Epithelial cell of prostate (primary cell): Measurements from ENCODE around the gene DPP10.

Experiments
- DNase-seq: peaks from one replicate; pipeline ENCODE4 v3.0.0-alpha.2; 2011; ENCODE audit warnings: low read depth, low spot score
- H3K27ac ChIP-seq: fragments of 450-650 bp; 2 replicates; pipeline ENCODE4 v1.5.1; 2017; ENCODE audit warnings: mild to moderate bottlenecking

DPP10 gene

DNA sequence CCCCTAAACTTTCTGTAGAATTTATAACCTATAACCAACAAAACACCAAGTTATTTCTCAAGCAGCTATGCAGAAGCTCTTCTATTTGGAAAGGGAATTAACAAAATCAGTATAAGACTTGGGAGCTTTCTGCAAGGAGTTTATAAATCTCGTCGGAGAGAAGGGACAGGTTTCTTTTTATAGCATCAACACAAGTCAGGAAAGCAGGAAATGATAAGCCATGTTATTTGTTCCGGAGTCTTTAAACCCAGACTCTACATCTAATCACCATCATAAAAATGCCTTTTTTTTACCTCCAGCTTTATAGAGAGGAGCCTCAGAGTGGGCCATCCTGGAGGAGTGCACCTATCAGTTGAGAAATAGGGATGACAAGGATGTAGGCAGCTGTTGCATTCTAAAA is 137.1 kb downstream of the DPP10 start:
- no peak for DNase-seq

DNA sequence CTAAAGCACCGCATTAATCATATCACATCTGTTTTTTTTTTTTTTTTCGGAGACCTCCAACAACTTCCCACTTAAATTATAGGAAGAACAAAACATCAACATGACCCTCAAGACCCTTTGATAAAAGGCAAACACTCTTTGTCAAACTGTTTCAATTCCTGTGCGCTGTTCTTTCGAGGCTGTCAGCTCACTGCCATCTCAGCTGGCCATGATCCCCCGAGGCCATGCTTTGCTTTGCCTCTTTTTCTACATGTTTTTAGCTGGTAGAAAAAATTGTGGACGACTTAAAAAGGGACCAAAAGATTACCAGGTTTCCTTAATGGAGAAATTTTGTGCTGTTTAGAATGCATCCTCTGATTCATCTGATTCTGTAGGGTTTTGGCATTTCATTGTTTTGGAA is 138.2 kb downstream of the DPP10 start:
- H3K27ac ChIP-seq: no peak overlapping the region
- DNase-seq: no peak

More for the DNA sequence above, 137.1 kb downstream of the DPP10 start:
- no peak overlapping the region for H3K27ac ChIP-seq

DNA sequence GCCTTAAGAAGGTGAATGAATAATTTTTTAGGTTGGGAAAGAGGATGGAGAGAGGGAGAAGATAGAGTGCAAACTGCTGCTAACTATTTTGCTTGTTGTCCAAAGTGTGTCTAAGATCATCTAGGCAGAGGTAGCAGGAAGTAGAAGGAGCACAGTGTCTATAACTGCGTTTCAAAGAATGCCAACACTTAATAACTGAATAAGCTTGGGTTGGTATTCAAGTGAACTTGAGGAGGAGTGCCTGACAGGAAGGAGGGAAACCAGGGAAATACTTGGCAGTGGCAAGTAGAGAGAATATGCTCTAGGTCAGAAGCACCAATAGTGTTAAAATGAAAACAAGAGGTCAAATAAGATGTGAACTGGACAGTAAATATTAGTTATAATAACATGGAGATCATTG is 155.9 kb downstream of the DPP10 start:
- no peak overlapping the region for H3K27ac ChIP-seq
- no peak for DNase-seq

DNA sequence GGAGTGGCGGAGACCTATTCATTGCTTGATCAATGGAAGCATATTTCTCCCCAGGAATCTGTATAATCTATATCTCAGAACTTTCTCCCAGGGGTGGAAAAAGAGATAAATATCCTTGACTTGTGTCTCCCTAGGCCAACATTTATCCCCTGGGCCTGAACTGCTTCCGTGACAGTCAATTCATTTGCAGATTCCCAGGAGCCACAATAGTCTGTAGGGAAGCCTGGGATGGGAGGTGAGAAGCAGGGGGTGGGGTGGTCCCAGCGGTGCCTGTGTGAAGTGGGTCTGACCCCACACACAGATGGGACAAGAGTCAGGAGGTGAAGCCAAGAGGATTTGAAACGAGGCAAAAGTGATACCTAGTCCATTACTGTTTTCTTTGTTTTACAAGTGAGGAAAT is 166.8 kb downstream of the DPP10 start:
- H3K27ac ChIP-seq: no peak overlapping the region
- DNase-seq: no peak

DNA sequence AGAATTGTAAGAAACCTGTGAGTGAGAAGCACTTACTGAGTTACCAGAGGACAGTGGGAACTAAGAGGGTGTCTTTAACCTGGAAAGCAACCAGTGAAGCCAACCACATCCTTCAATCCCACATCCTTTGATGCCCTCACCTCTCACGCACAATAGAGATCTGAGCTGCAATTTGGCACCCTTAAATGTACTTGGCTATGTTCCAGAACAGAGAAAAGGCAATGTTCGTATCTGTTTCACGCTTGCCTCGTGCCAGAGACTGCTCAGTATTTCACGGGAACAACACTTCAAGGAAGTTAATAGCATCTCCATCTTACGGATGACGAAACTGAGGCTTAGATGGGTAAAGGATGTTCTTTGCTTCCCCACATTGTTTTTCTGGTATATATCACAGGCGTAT is 167.4 kb downstream of the DPP10 start:
- H3K27ac ChIP-seq: no peak overlapping the region
- no peak for DNase-seq

DNA sequence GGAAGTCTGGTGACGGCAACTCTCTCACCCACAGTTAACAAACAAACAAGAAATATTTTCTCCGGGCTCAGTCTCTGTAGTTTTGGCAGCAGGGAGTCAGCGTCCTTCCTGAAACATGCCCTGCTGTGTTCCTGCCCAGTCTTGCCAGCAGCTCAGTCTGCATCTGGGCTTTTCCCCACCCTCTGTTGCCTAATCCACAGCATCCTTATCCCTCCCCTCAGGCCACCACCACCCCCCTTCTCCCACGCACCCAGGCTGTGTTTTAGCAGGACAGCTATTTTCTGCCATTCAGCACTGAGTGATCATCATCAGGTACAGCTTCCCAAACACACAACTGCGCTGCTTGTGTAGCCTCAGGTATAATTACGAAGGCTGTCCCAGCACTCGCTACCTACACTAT is 168.2 kb downstream of the DPP10 start:
- H3K27ac ChIP-seq: no peak overlapping the region
- no peak for DNase-seq

DNA sequence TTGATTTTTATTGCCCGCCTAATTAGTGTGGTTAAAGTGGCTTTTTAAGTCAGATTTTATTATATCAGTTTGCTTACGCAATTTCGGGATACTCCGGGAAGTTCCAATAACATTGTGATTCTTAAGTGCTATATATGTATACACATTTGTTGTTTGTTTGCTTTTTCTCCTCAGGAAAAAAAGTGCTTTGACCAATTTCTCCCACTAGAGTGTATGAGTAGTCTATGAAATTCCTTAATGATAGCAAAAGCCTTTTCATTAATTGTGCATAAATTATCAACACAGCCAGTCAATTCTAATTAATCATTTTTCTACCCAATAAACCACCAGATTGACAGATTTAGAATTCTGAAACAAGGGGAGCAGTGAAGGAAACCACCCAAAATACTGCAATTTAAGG is 172.2 kb downstream of the DPP10 start:
- DNase-seq: no peak
- H3K27ac ChIP-seq: no peak overlapping the region

DNA sequence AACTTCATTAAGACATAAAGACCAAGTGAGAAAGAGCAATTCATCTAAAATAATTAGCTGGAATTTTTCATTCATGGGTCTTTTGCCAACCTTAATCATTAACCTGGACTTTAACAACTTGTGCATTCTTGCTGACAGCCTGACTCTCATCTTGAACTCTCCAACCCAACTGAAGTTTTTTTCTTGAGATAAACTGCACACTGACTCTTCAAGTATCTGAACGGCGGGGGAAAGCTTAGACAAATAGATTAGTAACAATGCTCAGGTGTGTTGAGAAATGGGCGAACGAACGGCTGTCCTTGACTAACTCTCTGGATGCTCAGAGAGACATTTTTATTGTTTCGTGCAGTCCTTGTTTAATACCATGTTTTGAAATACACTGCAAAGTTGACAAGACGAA is 186.0 kb downstream of the DPP10 start:
- no peak for DNase-seq
- no peak overlapping the region for H3K27ac ChIP-seq

DNA sequence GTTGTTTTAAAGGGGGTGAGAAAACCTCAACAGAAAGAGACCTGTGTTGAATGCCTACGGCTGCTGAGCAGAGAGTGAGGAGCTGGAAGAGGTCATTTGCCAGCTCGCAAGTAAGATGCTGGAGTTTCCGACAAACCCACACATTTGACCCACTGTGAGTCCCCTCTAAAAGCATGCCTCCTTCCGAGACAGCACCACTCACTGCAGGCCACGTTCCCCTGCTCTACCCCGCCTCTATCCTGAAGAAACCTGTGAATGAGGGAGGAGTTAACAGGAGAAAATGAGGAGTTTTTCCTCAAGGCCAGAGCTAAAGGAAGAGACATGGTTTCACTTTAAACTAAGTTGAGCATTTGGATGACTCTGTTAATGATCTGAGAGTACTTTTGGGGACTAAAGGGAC is 188.7 kb downstream of the DPP10 start:
- DNase-seq: no peak
- H3K27ac ChIP-seq: no peak overlapping the region

DNA sequence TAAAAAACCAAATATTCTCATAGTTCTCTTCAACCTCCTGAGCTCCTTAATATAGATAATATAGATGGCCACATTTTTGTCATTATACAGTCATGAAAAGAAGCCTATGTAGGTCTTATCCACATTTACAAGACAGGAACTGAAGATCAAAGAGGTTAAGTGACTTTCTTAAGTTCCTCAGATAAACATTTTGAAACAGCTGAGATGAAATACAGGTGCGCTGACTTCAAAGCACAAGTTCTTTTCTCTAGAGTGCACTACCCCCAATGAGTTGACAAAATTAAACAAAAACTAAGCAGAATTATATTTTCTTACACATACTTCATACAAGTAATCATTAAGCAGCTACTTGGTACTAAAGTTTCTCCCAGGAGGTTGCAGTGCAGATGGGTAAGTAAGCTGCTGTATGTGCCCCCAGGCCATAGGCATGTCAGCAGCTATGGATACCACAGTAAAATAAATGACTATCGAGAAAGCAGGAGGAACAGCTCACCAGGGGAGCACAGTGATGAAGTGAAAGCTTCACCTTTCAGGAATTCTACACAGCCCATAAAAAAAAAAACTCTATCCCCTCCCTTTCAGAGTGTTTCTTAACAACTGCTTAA is 199.8 kb downstream of the DPP10 start:
- no peak overlapping the region for H3K27ac ChIP-seq
- DNase-seq: no peak

DNA sequence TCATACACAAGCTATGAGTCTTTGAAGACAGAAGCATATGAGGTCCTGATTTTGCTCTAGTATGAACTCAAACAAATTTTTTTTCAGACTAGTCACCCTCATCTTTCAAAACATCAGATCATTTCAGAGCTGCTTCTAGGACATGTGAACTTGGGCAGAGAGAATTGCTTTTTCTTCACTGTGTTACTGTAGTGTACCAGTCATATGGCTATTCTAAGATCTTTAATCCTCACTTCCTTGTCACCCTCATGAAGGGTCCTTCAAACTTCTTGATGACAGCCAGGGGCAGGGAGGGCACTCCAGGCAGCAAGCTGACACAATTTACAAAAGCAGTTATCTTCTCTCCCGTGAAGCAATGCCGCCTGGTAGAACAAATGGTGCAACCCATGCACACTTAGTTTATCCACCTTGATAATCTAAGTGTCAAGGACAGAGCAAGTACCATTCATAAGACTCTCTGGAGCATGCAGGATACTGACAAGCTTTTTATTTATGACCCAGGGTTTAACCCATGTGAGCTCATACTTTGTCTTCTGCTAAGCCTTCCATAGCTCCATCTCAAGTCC is 200.6 kb downstream of the DPP10 start:
- no peak for DNase-seq
- H3K27ac ChIP-seq: no peak overlapping the region

DNA sequence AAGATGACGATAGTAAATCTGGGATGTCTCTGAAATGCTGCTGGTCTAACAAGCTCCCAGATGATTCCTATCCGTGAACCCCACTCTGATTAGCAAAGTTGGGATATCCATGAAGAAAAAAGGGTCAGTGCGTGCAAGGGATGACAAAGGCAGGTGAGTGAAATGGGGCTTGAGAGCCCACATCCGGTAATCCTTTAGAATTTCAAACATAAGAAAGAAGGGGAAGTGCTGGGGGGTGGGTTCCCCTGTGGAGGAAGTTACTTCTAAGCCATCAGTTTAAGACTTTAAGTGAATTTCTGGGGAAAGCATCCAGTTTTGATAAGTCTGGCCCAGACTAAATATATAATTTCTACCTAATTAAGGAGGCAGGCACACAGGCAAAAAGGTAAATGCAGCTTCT is 209.5 kb downstream of the DPP10 start:
- H3K27ac ChIP-seq: no peak overlapping the region
- DNase-seq: no peak

DNA sequence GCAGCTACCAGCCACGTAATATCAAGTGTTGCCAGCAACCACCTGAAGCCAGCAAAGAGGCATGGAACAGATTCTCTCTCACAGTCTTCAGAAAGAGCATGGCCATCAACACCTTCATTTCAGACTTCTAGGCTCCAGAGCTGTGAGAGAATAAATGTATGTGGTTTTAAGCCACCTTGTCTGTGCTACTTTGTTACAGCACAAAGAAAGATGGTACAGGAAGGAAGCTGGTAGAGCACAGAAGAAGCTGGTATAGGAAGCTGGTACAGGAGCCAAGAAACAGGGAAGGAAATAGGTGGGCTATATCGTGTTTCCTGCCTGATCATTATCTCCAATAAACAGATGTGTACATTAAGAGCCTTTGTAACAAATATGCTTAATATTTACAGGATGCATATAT is 217.4 kb downstream of the DPP10 start:
- H3K27ac ChIP-seq: no peak overlapping the region
- DNase-seq: no peak

DNA sequence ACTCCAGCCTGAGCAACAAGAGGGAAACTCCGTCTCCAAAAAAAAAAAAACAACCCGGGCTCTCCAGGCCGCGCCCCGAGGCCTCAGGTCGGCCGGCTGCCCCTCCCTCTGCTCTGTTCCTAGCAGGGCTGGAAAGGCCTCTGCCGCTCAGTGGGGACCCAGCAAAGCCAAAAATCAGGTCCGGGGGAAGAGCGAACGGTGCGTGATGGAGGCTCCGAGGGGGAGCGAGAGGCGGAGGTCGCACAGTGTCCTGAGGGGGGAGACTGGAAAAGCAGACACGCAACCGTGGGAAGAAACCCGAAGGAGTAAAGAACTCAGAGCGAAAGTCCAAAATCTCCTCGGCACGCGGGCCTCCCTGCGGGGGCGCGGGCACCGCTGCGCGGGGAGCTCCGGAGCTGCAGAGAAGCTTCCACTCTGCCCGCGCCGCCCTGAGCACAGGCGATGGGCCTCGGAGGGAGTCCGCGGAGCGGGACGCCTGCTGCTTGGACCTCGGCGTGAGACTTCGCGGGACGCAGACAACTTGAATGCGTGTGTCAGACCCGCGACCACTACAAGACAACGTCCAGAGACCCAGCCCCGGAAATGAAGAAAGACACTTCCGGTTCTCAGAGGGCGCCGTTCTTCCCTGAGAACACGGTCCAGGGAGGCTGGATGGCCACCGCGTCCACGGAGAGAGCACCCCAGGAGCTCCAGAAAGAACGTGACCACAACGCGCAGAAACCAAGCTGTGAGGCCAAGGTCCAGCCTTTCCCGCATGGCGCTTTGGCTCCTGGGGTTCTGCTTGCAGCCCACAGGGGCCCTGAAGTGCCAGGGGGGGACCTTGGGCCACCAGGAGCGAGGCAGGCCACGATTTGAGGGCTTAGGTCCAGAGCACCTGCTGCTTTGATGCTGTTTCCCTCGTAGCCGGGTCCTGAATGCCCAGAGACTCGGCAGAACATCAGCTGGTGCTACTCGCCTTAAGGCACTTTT is 219.8 kb downstream of the DPP10 start:
- no peak overlapping the region for H3K27ac ChIP-seq
- no peak for DNase-seq

DNA sequence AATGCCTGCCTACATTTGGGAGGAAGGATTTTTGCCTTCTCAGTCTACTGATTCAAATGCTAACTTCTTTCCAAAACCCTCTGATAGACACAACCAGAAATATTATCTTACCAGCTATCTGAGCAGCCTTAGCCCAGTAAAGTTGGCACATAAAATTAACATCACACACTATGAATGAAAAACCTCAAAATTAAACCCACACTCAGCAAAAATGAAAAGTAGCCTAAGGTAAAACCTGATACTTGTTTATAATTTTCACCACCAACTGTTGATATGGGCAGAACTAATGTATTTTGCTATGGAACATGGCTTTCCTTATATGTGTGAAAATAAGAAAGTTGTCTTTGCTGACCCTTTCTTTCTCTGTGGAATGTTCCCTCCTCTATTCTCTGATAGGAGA is 226.0 kb downstream of the DPP10 start:
- no peak for DNase-seq
- H3K27ac ChIP-seq: no peak overlapping the region

DNA sequence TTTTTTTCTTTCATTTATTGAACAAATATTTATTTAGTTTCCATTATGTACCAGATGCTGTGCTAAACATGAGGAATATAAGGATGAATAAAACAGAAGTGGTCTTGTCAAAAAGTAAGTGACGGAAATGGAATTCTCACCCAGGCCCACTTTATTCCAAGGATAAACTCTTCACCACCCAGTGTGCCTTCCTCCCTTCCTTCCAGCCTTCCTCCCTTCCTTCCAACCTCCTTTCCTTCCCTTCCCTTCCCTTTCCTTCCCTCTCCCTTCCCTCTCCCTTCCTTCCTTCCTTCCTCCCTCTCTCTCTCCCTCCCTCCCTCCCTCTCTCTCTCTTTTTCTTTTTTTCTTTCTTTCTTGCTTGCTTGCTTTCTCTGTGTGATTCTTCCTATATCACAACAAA is 240.8 kb downstream of the DPP10 start:
- DNase-seq: no peak
- no peak overlapping the region for H3K27ac ChIP-seq

DNA sequence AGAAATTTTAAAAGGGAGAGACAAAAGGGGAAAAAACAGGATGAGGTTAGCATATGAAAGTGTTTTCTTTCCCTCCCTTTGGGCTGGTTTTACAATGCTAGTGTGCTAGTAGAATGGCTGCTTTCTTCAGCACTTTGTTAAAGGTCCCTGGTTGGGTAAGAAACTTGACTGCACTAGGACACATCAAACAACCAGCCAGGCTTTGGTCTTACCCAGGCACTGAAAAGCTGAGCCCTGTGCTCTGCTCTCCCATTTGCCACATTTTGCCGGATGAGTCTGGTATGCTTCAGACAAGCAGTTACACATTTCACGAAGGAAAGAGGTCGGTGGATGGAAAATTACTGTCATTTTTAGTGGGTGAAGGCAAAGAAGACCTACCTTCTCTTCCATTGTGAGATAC is 242.0 kb downstream of the DPP10 start:
- no peak for DNase-seq
- H3K27ac ChIP-seq: no peak overlapping the region

DNA sequence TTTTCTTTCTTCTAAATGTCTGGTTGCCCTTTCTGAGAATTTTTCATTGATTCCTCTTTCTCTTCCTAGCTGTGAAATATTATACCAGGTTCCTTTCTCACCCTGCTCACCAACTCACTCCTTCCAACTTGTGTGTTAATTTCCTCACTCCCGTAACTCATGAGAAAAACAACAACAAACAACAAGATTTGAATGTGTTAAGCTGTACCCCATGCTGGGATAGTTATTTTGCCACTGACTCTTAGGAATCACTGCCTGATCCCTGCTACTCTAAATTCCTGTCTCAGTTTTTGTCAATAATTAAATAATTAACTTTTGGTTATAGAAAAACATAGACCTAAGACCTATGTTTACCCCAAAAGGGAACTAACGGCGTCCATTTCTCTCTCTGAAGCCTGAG is 242.7 kb downstream of the DPP10 start:
- DNase-seq: no peak
- no peak overlapping the region for H3K27ac ChIP-seq

DNA sequence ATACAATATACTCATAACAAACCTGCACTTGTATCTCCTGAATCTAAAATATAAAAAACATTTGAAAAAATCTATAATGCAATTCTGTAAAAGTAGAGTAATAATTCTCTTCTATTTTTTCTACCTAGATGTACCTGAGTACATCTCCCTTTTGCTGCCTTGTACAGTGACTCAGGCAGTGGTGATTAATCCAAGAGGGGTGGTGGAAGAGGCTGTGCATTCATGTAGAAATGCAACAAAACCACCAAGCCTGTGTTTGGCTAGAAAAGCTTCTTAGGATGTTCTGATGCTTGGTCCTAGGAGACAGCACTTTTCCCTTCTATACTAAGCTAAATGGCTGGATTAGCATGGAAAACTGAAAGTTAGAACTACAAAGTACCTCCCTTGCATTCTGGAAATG is 245.8 kb downstream of the DPP10 start:
- H3K27ac ChIP-seq: no peak overlapping the region
- no peak for DNase-seq

DNA sequence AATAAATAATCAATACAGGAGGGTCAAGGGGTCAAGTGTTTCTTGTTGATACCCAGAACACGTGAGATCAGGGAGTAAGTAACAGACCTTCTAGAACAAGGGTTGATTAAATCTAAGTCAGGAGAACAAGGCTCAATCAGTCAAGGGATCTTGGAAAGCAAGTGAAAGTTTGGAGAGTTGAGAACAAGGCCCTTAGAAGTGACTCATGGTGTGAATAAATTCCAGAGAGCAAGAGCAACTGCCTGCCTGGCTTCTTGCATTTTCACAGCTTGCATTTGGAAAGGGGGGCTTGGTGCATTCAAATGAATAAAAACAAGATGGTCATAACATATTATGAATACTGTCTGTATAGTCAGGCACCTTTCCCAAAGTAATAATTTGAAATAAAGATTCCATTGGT is 256.1 kb downstream of the DPP10 start:
- DNase-seq: no peak
- no peak overlapping the region for H3K27ac ChIP-seq

DNA sequence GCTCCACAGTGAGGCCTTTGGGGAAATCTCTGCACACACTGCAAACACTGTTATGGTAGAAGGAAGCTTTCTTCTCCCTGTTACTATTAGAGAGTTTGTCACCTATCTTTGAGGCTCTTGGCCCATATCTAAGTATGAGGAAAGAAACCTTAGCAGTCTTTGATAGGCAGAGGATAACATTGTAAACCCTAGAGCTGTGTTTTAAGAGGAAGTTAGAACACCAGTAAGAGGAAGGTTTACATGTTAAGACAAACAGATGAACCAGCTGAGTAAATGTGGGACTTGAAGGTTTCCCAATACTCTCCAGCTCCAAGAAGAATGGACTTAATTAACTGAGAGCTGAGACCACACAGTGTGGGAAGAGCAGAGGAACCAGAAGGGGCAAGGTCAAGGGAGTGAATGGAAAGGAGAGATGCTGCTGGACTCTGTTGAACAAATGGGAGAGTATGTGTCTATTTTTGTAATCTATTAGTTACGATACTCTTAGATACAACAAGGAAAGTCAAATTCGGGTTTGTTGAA is 257.0 kb downstream of the DPP10 start:
- H3K27ac ChIP-seq: no peak overlapping the region
- DNase-seq: no peak
